Suprapubic skin (tissue), 4 donors: ENCODE measurements around the gene ZNF322. TPM values are rescaled to one million over a fixed set of nuclear protein-coding genes. Genes with fewer than 3 reads are reported as not detected.
A peak's percentile ranks its signal among the peaks of the same experiment; 100 is the strongest.

ENCODE experiments used
- DNase-seq, 2 donors: peaks; one replicate each; pipeline ENCODE4 v3.0.0-alpha.2; 2019; ENCODE audit warnings: low spot score in 2 of 2
- H3K27ac ChIP-seq: fragments of 200-600 bp; sonication (generic); one replicate; pipeline ENCODE4 v1.5.1; 2019
- H3K27me3 ChIP-seq: fragments of 200-600 bp; sonication (generic); one replicate; pipeline ENCODE4 v1.5.1; 2019
- H3K36me3 ChIP-seq: fragments of 200-600 bp; sonication (generic); one replicate; pipeline ENCODE4 v1.5.1; 2019
- H3K4me1 ChIP-seq: fragments of 200-600 bp; sonication (generic); one replicate; pipeline ENCODE4 v1.5.1; 2019
- H3K4me3 ChIP-seq: fragments of 200-600 bp; sonication (generic); one replicate; pipeline ENCODE4 v1.5.1; 2019; ENCODE audit warnings: mild to moderate bottlenecking
- H3K9me3 ChIP-seq: fragments of 200-600 bp; sonication (generic); one replicate; pipeline ENCODE4 v1.5.1; 2019
- EP300 ChIP-seq: sonication (generic); formaldehyde crosslinking; IDR thresholded peaks from one replicate; pipeline ENCODE4 v1.6.1; 2017; ENCODE audit warnings: antibody characterized with exemption
- POLR2A ChIP-seq, 2 donors: fragments of 450-650 bp; IDR thresholded peaks; one replicate each; pipeline ENCODE4 v1.6.1; 2017; ENCODE audit warnings: antibody characterized with exemption in 2 of 2, mild to moderate bottlenecking in 2 of 2, moderate library complexity in 2 of 2
- POLR2AphosphoS5 ChIP-seq, 3 donors: sonication (generic); formaldehyde crosslinking; IDR thresholded peaks; one replicate each; pipeline ENCODE4 v1.6.1; 2017; ENCODE audit warnings: antibody characterized with exemption in 3 of 3
- WGBS: methylation state at CpG from one replicate; pipeline ENCODE4 v1.1.5; 2018; 5-methylcytosine and 5-hydroxymethylcytosine counted together
- total RNA-seq, 4 donors: library from RNA; depleted of rRNA; stranded (reverse); fragments of >200 nt; gene quantifications; one replicate each; pipeline ENCODE4 v1.1.0, GENCODE V29; 2016
- TF ChIP-seq, protein P1 (sequence below), 2 donors: fragments of 200-600 bp in 1 of 2; fragments of 450-650 bp in 1 of 2; sonication (generic) in 1 of 2; IDR thresholded peaks; one replicate each; pipeline ENCODE4 v1.5.1; 2016 to 2019; ENCODE audit warnings: antibody characterized with exemption in 2 of 2, mild to moderate bottlenecking in 1 of 2, moderate library complexity in 1 of 2

Gene ZNF322
- total RNA-seq, 4 donors from 2014 or later: 9.4 to 11.6 (median 10.1) TPM

- Histone ChIP-seq H3K9me3 (no peaks in the 10 kb centered on the region), H3K27me3 (no peaks in the 10 kb centered on the region), H3K4me3 (no peak overlapping the region), H3K27ac (no peak overlapping the region), H3K36me3 (peaks cover 10% of the 10 kb centered on the region), H3K4me1 (no peaks in the 10 kb centered on the region)
- TF ChIP-seq EP300 (no peak), POLR2A (IDR thresholded peaks at IDR 0.05) (no peak), POLR2AphosphoS5 (IDR thresholded peaks at IDR 0.05) (no peak)
- TF ChIP-seq, protein P1, sequence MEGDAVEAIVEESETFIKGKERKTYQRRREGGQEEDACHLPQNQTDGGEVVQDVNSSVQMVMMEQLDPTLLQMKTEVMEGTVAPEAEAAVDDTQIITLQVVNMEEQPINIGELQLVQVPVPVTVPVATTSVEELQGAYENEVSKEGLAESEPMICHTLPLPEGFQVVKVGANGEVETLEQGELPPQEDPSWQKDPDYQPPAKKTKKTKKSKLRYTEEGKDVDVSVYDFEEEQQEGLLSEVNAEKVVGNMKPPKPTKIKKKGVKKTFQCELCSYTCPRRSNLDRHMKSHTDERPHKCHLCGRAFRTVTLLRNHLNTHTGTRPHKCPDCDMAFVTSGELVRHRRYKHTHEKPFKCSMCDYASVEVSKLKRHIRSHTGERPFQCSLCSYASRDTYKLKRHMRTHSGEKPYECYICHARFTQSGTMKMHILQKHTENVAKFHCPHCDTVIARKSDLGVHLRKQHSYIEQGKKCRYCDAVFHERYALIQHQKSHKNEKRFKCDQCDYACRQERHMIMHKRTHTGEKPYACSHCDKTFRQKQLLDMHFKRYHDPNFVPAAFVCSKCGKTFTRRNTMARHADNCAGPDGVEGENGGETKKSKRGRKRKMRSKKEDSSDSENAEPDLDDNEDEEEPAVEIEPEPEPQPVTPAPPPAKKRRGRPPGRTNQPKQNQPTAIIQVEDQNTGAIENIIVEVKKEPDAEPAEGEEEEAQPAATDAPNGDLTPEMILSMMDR (IDR thresholded peaks at IDR 0.05): no peak
- 52% methylated on average over 1 of the region's 1 CpG for WGBS
- no peak for DNase-seq
These were observed 30.2 kb downstream of the ZNF322 start for GRCh38 chr6:26629359-26629758.

DNA sequence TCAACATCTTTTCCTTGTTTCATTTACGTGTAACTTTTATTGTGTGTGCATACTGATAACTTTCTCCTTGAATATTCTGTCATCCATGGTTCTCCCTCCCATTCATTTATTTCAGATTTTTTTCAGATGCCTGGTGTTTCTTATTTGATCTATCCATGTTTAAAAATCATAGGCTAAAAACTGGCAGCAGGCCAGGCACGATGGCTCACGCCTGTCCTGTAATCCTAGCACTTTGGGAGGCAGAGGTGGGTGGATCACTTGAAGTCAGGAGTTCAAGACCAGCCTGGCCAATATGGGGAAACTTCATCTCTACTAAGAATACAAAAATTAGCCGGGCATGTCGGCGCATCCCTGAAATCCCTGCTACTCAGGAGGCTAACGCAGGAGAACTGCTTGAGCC is 31.7 kb downstream of the ZNF322 start:
- Histone ChIP-seq H3K9me3 (no peaks in the 10 kb centered on the region), H3K36me3 (no peaks in the 10 kb centered on the region), H3K4me1 (no peaks in the 10 kb centered on the region), H3K27ac (no peak overlapping the region), H3K4me3 (no peak overlapping the region), H3K27me3 (no peaks in the 10 kb centered on the region)
- DNase-seq: no peak
- no peak for TF ChIP-seq EP300
- 83% methylated on average over 7 of the region's 7 CpGs for WGBS

GRCh38 chr6:26624557-26624956 is 35.0 kb downstream of the ZNF322 start:
- Histone ChIP-seq H3K27me3 (no peaks in the 10 kb centered on the region), H3K36me3 (no peaks in the 10 kb centered on the region), H3K9me3 (no peaks in the 10 kb centered on the region), H3K4me1 (no peaks in the 10 kb centered on the region), H3K27ac (no peak overlapping the region), H3K4me3 (no peak overlapping the region)
- DNase-seq: no peak
- WGBS: 97% methylated on average over 1 of the region's 1 CpG
- TF ChIP-seq POLR2A (IDR thresholded peaks at IDR 0.05): no peak
- TF ChIP-seq EP300: no peak
- TF ChIP-seq, protein P1 (IDR thresholded peaks at IDR 0.05): no peak
- no peak for TF ChIP-seq POLR2AphosphoS5 (IDR thresholded peaks at IDR 0.05)

DNA sequence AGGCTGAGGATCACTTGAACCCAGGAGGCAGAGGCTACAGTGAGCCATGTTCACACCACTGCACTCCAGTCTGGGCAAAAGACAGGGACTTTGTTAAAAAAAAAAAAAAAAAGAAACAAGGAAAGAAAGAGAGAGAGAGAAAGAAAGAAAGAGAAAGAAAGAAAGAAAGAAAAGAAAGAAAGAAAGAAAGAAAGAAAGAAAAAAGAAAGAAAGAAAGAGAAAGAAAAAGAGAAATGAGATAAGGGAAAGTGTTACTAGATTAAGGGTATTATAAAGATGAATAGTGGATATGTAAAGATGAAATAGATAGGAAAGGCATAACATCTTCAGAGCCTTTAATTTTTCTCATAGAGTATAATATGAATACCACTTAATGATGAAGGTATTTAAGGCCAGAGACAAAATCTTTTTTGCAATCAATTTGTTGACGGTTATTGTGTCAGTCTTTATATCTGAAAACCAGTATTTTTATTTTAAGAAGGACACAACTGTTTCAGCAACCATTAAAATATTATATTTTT is 36.1 kb downstream of the ZNF322 start:
- no peak overlapping the region for H3K4me3 ChIP-seq
- H3K27me3 ChIP-seq: no peaks in the 10 kb centered on the region
- no peak for DNase-seq
- no peak overlapping the region for H3K27ac ChIP-seq
- TF ChIP-seq POLR2AphosphoS5 (IDR thresholded peaks at IDR 0.05) (no peak), POLR2A (IDR thresholded peaks at IDR 0.05) (no peak), EP300 (no peak)
- TF ChIP-seq, protein P1 (IDR thresholded peaks at IDR 0.05): no peak
- no peaks in the 10 kb centered on the region for H3K36me3 ChIP-seq
- no peaks in the 10 kb centered on the region for H3K4me1 ChIP-seq
- H3K9me3 ChIP-seq: no peaks in the 10 kb centered on the region
- WGBS: 0% methylated on average over 1 of the region's 1 CpG

GRCh38 chr6:26613689-26614683 is 45.6 kb downstream of the ZNF322 start:
- TF ChIP-seq EP300 (no peak), POLR2AphosphoS5 (IDR thresholded peaks at IDR 0.05) (no peak), POLR2A (IDR thresholded peaks at IDR 0.05) (no peak)
- TF ChIP-seq, protein P1 (IDR thresholded peaks at IDR 0.05): no peak
- Histone ChIP-seq H3K27me3 (peaks cover 65% of the 10 kb centered on the region), H3K9me3 (no peaks in the 10 kb centered on the region), H3K4me3 (peak overlapping the region; percentile 46), H3K36me3 (no peaks in the 10 kb centered on the region), H3K4me1 (peaks cover 12% of the 10 kb centered on the region), H3K27ac (no peak overlapping the region)
- no peak for DNase-seq
- 5% methylated on average over 25 of the region's 68 CpGs for WGBS
